ENCODE data around the gene MED19. TPM values are rescaled to one million over a fixed set of nuclear protein-coding genes. Genes with fewer than 3 reads are reported as not detected.

The MED19 gene, protein sequence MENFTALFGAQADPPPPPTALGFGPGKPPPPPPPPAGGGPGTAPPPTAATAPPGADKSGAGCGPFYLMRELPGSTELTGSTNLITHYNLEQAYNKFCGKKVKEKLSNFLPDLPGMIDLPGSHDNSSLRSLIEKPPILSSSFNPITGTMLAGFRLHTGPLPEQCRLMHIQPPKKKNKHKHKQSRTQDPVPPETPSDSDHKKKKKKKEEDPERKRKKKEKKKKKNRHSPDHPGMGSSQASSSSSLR
- 14.9 and 16.2 TPM in 2 replicates for total RNA-seq

DNA sequence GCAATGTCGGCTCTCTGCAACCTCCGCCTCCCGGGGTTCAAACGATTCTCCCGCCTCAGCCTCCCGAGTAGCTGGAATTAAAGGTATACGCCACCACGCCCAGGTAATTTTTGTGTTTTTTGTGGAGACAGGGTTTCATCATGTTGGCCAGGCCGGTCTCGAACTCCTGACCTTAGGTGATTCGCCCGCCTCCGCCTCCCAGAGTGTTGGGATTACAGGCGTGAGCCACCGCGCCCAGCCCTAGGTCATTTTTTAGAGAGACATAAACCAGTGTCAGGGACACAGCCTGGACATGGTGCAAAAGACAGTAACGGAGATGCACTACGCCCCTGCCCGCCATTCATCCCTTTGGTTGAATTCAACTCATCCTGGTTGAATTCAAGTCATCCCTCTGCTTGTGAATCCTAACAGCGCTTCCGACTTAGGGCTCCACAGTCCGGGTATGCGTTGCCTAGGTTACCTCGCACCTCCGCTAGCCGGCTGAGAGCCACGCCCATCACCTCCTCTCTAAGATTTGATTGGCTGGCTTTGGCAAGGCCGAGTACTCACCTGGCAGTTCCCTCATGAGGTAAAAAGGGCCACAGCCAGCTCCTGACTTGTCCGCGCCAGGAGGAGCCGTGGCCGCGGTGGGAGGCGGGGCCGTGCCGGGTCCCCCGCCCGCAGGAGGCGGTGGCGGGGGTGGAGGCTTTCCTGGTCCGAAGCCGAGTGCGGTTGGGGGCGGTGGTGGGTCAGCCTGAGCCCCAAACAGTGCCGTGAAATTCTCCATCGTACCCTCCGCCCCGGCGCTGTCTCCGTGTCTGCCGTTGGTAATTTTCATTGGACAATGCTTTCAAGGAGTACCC is at the start of gene MED19:
MED19 (minus strand) TSS at position 802 of the 842 bp plus-strand sequence; CDS start at position 766, 36 bp downstream.

DNA sequence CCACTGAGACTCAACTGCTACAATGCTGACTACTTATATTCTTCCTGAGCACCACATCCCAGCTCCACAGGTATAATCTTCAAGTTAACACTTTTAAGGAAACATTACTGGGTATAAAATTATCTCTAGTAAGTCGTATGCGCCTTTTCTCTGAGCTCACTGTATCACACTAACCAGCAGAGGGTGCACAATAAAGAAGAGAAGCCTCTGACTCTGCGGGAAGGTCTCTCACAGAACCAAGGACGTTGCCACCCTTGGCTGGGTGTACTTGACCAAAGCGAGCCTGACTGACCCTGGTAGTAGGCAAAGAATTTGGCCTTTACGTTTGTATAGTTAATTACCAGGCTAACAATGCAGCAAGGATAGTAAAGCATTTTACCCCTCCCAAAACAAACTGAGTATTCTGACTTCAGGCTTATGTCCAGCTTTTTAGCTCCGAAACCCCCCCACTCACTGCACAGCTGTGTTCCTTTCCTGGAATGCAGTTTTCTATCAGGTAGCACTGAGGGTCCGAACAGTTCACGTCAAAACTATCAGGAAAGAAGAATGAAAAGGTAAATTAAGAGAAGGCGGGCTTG is 39.8 kb upstream of the MED19 start, which contains the start of gene BTBD18:
BTBD18 (minus strand) TSS at position 144 of the 578 bp plus-strand sequence. CDS start 631 bp downstream, outside the sequence.

DNA sequence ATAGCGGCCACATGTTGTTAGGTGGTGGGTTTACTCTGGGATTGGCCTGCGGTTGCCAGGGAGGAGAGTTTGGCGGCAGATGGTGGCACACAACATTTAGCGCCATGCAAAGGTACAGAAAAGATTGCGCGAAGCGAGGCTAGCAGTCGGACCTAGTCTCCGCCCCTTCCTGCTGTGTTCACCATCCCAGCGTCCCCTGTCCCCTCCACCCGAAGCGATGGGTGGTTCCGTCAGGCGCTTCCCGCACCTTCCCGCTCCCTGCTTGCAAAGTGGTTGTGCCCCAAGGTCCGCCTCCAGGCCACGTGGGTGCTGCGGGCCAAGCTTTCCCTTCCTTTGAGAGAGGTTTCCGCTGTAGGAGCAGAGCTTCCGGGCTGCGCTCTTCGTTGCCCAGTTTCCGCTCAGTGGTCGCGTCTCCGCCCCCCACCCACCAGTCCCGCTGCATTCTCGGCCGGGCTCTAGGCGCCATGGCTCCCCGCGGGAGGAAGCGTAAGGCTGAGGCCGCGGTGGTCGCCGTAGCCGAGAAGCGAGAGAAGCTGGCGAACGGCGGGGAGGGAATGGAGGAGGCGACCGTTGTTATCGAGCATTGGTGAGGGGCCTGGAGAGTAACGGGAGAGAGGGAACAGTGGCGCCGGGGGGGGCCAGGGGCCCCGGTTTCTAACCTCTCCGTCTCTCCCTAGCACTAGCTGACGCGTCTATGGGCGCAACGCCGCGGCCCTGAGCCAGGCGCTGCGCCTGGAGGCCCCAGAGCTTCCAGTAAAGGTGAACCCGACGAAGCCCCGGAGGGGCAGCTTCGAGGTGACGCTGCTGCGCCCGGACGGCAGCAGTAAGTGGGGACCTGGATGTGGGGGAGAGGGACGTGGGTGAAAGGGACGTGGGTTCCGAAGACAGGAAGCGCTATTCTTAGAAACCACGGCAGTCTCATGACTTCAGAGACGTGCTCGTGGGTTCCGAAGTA is 29.4 kb upstream of the MED19 start, which contains the start of gene SELENOH:
SELENOH (plus strand) TSS at position 360 of the 955 bp plus-strand sequence; CDS start at position 465, 105 bp downstream.

DNA sequence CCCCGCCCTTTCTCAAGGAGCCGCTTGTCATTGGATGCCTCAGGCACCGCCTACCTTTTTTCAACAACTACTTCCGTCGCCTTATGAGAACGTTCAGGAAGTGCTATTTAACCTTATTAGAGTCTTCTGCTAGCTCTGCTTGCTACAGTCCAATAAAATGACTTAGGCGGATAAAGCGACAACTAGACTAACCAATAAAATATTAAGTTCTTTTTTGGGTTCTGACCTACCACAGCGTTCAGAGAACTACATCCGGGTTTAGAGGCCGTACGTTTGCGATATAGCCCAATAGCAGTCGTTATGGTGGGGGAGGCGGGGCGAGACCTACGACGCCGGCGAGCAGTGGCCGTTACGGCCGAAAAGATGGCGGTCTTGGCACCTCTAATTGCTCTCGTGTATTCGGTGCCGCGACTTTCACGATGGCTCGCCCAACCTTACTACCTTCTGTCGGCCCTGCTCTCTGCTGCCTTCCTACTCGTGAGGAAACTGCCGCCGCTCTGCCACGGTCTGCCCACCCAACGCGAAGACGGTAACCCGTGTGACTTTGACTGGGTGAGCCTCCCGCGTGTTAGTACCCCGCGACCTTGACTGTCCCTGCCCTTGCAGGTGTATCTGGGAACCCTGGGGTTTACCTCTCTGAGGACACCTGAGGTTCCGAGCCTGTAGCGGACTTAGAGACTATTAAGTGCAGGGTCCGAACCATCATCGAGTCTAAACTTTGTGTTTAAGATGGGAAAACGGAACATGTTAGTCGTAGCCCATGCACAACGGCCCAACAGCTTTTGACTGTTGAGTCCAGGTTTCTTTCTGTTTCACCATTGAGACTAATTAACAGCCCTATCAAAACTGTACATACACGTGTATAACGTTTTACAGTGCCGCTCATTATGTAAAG is 488 bp upstream of the MED19 start, which contains the start of gene TMX2:
TMX2 (plus strand) TSS at position 338 of the 895 bp plus-strand sequence; CDS start at position 364, 26 bp downstream.

DNA sequence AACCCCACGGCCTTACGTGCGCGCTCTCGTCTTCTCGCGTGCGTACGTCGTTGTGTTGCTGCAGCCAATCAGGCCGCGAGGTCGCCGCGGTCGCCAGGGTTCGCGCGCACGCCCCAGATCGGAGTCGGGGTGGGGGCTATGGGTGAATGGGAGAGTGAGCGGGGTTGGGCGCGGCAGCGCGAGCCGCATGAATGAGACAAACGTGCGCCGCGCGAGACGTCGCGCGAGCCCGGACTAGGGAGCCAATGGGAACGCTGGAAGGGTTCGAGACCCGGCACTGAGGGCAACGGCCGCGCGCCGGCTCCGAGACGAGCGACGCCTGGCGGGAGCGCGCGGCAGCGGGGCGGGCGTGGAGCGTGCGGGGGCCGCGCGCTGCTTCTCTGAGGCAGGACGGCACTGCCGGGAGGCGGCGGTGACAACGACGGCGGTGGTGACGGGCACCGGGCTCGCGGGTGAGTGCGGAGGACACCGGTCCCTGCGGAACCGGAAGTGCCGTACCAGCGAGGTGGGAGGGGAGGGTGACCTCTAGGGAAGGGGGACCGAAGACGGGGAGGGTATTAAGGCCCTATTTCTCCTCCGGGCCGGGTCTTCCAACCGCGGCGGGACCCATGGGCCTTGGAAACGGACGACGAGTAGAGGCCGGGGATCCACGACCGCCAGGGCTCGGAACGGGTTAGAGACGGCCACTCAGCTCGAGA is 44.1 kb downstream of the MED19 start, which contains the start of gene ZDHHC5:
ZDHHC5 (plus strand) TSS at position 379 of the 698 bp plus-strand sequence. CDS start 4,977 bp downstream, outside the sequence.

DNA sequence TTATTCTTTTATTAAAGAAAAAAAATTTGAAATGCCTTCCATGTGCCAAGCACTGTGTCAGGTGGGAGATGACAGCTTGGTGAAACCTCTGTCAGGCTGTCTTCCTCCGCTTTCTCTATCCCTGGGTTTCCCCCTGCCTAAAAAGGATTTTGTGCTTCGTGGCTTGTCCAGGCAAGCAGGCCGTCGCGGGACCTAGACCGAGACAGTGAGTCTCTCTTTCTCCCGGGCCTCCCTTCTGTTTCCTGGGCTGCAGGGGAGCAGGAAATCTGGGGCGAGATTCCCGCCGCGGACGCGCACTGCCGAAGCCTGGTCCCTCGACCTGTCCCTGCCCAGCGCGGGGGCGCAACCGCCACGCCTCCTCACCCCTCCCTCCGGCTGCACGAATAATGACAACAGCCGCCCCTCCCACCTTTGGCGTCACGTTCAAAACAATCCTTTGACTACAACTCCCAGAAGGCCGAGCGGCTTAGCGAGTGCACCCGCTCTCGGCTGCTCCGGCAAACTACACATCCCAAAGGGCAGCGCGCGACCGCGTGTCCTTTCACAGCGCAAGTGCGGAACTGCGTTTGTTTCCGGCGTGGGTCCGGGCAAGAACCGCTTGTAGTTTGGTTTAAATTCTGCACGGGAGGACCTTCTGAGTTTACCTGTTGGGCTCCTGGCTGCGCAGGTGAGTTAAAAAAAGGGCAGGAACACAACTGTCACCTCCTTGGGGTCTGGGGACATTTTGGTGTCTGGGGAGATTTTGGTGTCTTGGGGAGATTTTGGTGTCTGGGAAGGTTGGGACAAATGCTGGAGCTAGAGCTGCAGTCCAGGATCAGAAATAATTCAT is 54.6 kb downstream of the MED19 start, which contains the start of gene CLP1:
CLP1 (plus strand) TSS at position 569 of the 829 bp plus-strand sequence. CDS start 1,715 bp downstream, outside the sequence.

Small RNA genes lying within 50 kb of the gene (small RNA-seq; reads per million reads assigned to genes)
- not detected for gene TMX2-CTNND1

Other genes with a start within 250 kb of the MED19 start
- 1.2 and 1.6 TPM in 2 replicates for gene SLC43A1, start 196.5 kb downstream of the MED19 start, total RNA-seq
- 16.8 and 19.6 TPM in 2 replicates for gene TIMM10, start 181.5 kb downstream of the MED19 start, total RNA-seq
- gene SMTNL1, start 174.6 kb downstream of the MED19 start, total RNA-seq: not detected in 2 replicates
- 0.33 and 3.1 TPM in 2 replicates for gene UBE2L6, start 144.5 kb downstream of the MED19 start, total RNA-seq
- gene SERPING1, start 114.5 kb downstream of the MED19 start, total RNA-seq: 0.65 and 13.7 TPM in 2 replicates
- gene YPEL4, start 62.3 kb downstream of the MED19 start, total RNA-seq: 0.33 and 0.39 TPM in 2 replicates
- gene CLP1, start 54.5 kb downstream of the MED19 start, total RNA-seq: 16.9 and 17.5 TPM in 2 replicates
- 38.1 and 62.9 TPM in 2 replicates for gene ZDHHC5, start 44.1 kb downstream of the MED19 start, total RNA-seq
- gene TMX2, start 378 bp upstream of the MED19 start, total RNA-seq: 49.9 and 57.9 TPM in 2 replicates
- 82.8 and 83.7 TPM in 2 replicates for gene SELENOH, start 29.3 kb upstream of the MED19 start, total RNA-seq
- not detected in 2 replicates for gene BTBD18, start 39.6 kb upstream of the MED19 start, total RNA-seq
- gene CTNND1, start 49.6 kb upstream of the MED19 start, total RNA-seq: 200 and 219 TPM in 2 replicates